ENCODE measurements around the gene EIF1AD.

DNA sequence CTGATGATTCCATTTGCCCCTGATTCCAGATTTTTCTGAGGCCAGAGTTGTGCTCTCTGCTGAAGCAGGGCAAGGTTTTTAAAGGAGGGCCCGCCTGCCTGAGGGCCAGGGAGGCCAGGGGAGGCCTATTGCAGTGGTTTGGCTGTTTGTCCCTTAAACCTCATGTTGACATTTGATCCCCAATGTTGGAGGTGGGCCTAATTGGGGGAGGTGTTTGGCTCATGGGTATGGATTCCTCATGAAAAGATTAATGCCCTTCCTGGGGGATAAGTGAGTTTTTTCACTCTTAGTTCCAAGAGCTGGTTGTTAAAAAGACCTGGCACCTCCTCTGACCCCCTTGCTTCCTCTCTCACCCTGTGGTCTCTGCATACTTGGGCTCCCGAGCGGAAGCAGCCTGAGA lies 37.8 kb upstream of the EIF1AD start:
- TF ChIP-seq, protein P1, sequence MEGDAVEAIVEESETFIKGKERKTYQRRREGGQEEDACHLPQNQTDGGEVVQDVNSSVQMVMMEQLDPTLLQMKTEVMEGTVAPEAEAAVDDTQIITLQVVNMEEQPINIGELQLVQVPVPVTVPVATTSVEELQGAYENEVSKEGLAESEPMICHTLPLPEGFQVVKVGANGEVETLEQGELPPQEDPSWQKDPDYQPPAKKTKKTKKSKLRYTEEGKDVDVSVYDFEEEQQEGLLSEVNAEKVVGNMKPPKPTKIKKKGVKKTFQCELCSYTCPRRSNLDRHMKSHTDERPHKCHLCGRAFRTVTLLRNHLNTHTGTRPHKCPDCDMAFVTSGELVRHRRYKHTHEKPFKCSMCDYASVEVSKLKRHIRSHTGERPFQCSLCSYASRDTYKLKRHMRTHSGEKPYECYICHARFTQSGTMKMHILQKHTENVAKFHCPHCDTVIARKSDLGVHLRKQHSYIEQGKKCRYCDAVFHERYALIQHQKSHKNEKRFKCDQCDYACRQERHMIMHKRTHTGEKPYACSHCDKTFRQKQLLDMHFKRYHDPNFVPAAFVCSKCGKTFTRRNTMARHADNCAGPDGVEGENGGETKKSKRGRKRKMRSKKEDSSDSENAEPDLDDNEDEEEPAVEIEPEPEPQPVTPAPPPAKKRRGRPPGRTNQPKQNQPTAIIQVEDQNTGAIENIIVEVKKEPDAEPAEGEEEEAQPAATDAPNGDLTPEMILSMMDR (IDR thresholded peaks at IDR 0.05; ENCODE audit: control extremely low read depth in 1 of 3, insufficient read depth in 1 of 3, low read depth in 1 of 3, low read length in 3 of 3) = no peak
- TF ChIP-seq GABPA (IDR thresholded peaks at IDR 0.05; ENCODE audit: borderline replicate concordance, insufficient read depth, low read length) = no peak
- no peak for TF ChIP-seq POLR2AphosphoS5 (IDR thresholded peaks at IDR 0.05; ENCODE audit: low read depth, low read length)
- TF ChIP-seq CREB1 (IDR thresholded peaks at IDR 0.05) = no peak
- TF ChIP-seq SIN3A (conservative IDR thresholded peaks at IDR 0.05 in 1 of 2, IDR thresholded peaks at IDR 0.05 in 1 of 2; ENCODE audit: low read depth in 1 of 2, low read length in 2 of 2) = no peak
- TF ChIP-seq MAFK (IDR thresholded peaks at IDR 0.05; ENCODE audit: low read depth, low read length) = no peak

Measured in H1 (cell line).